Naive B cell (primary cell): ENCODE data around the gene EIF4E2. TPM values are rescaled to one million over a fixed set of nuclear protein-coding genes. Genes with fewer than 3 reads are reported as not detected.

Experiments used
- ATAC-seq, 2 donors: fragments of 150-1000 bp; cut with Tn5 transposase; 2 replicates each; pipeline ENCODE4 v1.10.0; 2021; ENCODE audit warnings: low read depth in 2 of 2, mild to moderate bottlenecking in 2 of 2, moderate library complexity in 2 of 2
- DNase-seq: peaks from one replicate; pipeline ENCODE4 v3.0.0; 2022
- H3K27ac Mint-ChIP-seq, 6 donors: one replicate each; pipeline ENCODE4 v1.8.0; 2020 to 2022; ENCODE audit warnings: mild to moderate bottlenecking in 6 of 6, mixed read lengths in 6 of 6, moderate library complexity in 5 of 6, inconsistent platforms in 2 of 6
- H3K27me3 Mint-ChIP-seq, 3 donors: one replicate each; pipeline ENCODE4 v1.8.0; 2021 to 2022; ENCODE audit warnings: mixed read lengths in 3 of 3, mild to moderate bottlenecking in 1 of 3
- H3K36me3 Mint-ChIP-seq, 2 donors: one replicate each; pipeline ENCODE4 v1.8.0; 2020 to 2022; ENCODE audit warnings: mixed read lengths in 2 of 2, inconsistent platforms in 1 of 2, mild to moderate bottlenecking in 1 of 2
- H3K4me1 Mint-ChIP-seq, 3 donors: one replicate each; pipeline ENCODE4 v1.8.0; 2020 to 2022; ENCODE audit warnings: mixed read lengths in 3 of 3, inconsistent platforms in 1 of 3, mild to moderate bottlenecking in 1 of 3, moderate library complexity in 1 of 3
- H3K4me3 Mint-ChIP-seq, 8 donors: one replicate each; pipeline ENCODE4 v1.8.0; 2020 to 2022; ENCODE audit warnings: mild to moderate bottlenecking in 8 of 8, mixed read lengths in 8 of 8, moderate library complexity in 8 of 8, inconsistent platforms in 2 of 8
- H3K9me3 Mint-ChIP-seq, 7 donors: one replicate each; pipeline ENCODE4 v1.8.0; 2020 to 2022; ENCODE audit warnings: mixed read lengths in 7 of 7, mild to moderate bottlenecking in 5 of 7, inconsistent platforms in 2 of 7, moderate library complexity in 1 of 7
- polyA plus RNA-seq, 6 donors: library from polyadenylated mRNA; unstranded; fragments of 300-500 nt; fragmentation: Illumina TruSeq; gene quantifications; one replicate each; pipeline ENCODE4 v1.2.3, GENCODE V29; 2021; ENCODE audit warnings: low read depth in 6 of 6

EIF4E2 gene
- polyA plus RNA-seq, 6 donors from 2014 or later: 51.0 to 69.0 (median 63.1) TPM

- DNase-seq: no peak
- Mint-ChIP-seq H3K27ac (no peak overlapping the region), H3K9me3 (peaks cover 0 to 6% (median 2%) of the 10 kb centered on the region in 7 donors), H3K27me3 (peaks cover 27 to 56% (median 55%) of the 10 kb centered on the region in 3 donors), H3K36me3 (no peaks in the 10 kb centered on the region), H3K4me3 (no peak overlapping the region), H3K4me1 (peaks cover 0 to 7% (median 0%) of the 10 kb centered on the region in 3 donors)
- ATAC-seq: no peak
Measured at GRCh38 chr2:232512602-232513001, 37.9 kb upstream of the EIF4E2 start.

- no peak for DNase-seq
- Mint-ChIP-seq H3K9me3 (peaks cover 0 to 6% (median 2%) of the 10 kb centered on the region in 7 donors), H3K4me3 (no peak overlapping the region), H3K27ac (no peak overlapping the region), H3K36me3 (no peaks in the 10 kb centered on the region), H3K4me1 (peaks cover 0 to 7% (median 0%) of the 10 kb centered on the region in 3 donors), H3K27me3 (peaks cover 33 to 61% (median 60%) of the 10 kb centered on the region in 3 donors)
- ATAC-seq: no peak
Measured at GRCh38 chr2:232513353-232513752, 37.1 kb upstream of the EIF4E2 start.

GRCh38 chr2:232515639-232516038 is 34.9 kb upstream of the EIF4E2 start:
- H3K36me3 Mint-ChIP-seq: no peaks in the 10 kb centered on the region
- H3K27me3 Mint-ChIP-seq: peaks cover 27 to 69% (median 68%) of the 10 kb centered on the region in 3 donors
- peaks cover 0 to 3% (median 0%) of the 10 kb centered on the region in 3 donors for H3K4me1 Mint-ChIP-seq
- DNase-seq (no peak), ATAC-seq (no peak)
- H3K27ac Mint-ChIP-seq: no peak overlapping the region
- H3K9me3 Mint-ChIP-seq: no peaks in the 10 kb centered on the region
- no peak overlapping the region for H3K4me3 Mint-ChIP-seq

GRCh38 chr2:232516551-232516950 is 33.9 kb upstream of the EIF4E2 start:
- Mint-ChIP-seq H3K27me3 (peaks cover 27 to 76% (median 68%) of the 10 kb centered on the region in 3 donors), H3K27ac (no peak overlapping the region), H3K36me3 (no peaks in the 10 kb centered on the region), H3K9me3 (no peaks in the 10 kb centered on the region), H3K4me1 (peaks cover 2 to 6% (median 4%) of the 10 kb centered on the region in 3 donors), H3K4me3 (no peak overlapping the region)
- ATAC-seq (no peak), DNase-seq (no peak)

- Mint-ChIP-seq H3K4me1 (peaks cover 7 to 16% (median 16%) of the 10 kb centered on the region in 3 donors), H3K27ac (no peak overlapping the region), H3K36me3 (no peaks in the 10 kb centered on the region), H3K27me3 (peaks cover 27 to 70% (median 61%) of the 10 kb centered on the region in 3 donors), H3K4me3 (no peak overlapping the region), H3K9me3 (no peaks in the 10 kb centered on the region)
- no peak for DNase-seq
- ATAC-seq: no peak
Measured at GRCh38 chr2:232518844-232519243, 31.6 kb upstream of the EIF4E2 start.

DNA sequence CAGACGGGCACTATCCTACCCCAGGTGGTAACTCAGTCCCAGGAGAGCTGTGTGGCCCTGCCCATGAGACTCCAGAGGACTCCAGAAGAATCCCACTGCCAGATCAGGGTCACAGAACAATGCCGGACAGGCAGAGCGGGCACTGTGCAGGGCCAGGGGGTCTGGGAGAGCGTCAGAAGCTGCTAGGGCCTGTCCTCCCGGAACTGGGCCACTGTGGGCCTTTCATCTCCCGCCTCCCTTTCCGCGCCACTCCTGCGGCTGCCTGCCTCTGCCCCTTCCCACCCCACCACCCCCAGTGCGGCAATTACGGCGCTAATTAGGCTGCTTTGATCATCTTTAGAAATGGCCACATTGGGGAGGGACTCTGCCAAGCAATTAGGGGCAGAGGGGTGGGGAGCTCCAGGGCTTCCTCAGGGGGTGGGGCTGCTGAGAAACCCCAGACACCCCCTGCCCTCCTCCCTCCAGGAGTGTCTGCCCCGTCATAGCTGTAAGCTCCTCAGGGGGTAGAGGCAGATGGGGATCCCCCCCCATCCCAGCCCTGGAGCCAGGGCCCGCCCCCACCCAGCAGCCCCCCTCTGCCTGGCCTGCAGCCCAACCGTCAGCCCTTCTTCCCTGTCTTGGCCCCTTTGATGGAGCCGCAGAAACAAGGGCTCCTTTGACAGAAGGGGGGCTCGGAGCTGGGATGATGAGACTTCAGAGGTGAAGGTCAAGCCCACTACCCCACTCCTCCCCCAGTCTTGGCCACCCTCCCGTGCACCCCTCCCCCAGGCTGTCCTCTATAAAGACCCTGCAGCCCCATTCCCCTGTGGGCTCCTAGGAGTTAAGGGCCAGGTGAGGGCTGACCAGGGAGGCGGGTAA is 30.7 kb upstream of the EIF4E2 start, which contains the start of gene PRSS56:
TSS of gene PRSS56 (plus strand) at position 808 of the 858 bp plus-strand sequence. CDS start 211 bp downstream, outside the sequence.
- Mint-ChIP-seq H3K9me3 (no peaks in the 10 kb centered on the region), H3K4me1 (peaks cover 11 to 22% (median 21%) of the 10 kb centered on the region in 3 donors), H3K36me3 (no peaks in the 10 kb centered on the region), H3K27ac (no peak within 1 kb of the TSS), H3K4me3 (peak within 1 kb of the TSS in 3 of 8 donors; percentile 41 to 89 (median 81)), H3K27me3 (peaks cover 27 to 68% (median 63%) of the 10 kb centered on the region in 3 donors)
- ATAC-seq (no peak), DNase-seq (no peak)

GRCh38 chr2:232520489-232520888 is 30.0 kb upstream of the EIF4E2 start:
- H3K4me3 Mint-ChIP-seq: peak overlapping the region in 3 of 8 donors; percentile 41 to 81 (median 41)
- ATAC-seq (no peak), DNase-seq (no peak)
- no peak overlapping the region for H3K27ac Mint-ChIP-seq
- H3K9me3 Mint-ChIP-seq: no peaks in the 10 kb centered on the region
- H3K27me3 Mint-ChIP-seq: peaks cover 26 to 65% (median 62%) of the 10 kb centered on the region in 3 donors
- no peaks in the 10 kb centered on the region for H3K36me3 Mint-ChIP-seq
- peaks cover 11 to 22% (median 21%) of the 10 kb centered on the region in 3 donors for H3K4me1 Mint-ChIP-seq

GRCh38 chr2:232521098-232521497 is 29.4 kb upstream of the EIF4E2 start:
- Mint-ChIP-seq H3K27me3 (peaks cover 22 to 67% (median 62%) of the 10 kb centered on the region in 3 donors), H3K4me3 (peak overlapping the region in 5 of 8 donors; percentile 43 to 89 (median 79)), H3K27ac (no peak overlapping the region), H3K9me3 (no peaks in the 10 kb centered on the region), H3K36me3 (no peaks in the 10 kb centered on the region), H3K4me1 (peaks cover 11 to 22% (median 21%) of the 10 kb centered on the region in 3 donors)
- no peak for ATAC-seq
- DNase-seq: no peak

DNA sequence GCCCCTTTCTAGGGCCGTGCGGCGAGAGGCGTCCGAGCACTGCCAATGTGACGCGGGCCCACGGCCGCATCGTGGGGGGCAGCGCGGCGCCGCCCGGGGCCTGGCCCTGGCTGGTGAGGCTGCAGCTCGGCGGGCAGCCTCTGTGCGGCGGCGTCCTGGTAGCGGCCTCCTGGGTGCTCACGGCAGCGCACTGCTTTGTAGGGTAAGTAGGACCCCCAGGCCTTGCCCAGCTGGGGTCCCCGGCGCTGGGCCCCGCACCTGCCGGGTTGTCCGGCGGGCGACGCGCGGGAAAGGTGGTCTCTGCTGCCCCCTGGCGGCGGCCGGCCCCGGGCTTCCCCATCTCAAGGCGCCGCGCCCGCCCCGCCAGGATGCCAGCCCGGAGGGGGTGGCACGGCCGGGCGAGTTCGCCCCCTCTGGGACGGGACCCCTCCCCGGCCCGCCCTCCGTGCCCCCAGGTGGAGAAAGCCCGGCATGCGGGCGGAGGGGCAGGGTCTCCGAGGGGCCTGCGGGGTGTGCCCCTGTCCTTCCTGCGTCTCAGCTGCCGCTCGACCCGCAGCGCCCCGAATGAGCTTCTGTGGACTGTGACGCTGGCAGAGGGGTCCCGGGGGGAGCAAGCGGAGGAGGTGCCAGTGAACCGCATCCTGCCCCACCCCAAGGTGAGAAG is 28.4 kb upstream of the EIF4E2 start:
- H3K36me3 Mint-ChIP-seq: no peaks in the 10 kb centered on the region
- peaks cover 11 to 22% (median 20%) of the 10 kb centered on the region in 3 donors for H3K4me1 Mint-ChIP-seq
- peaks cover 26 to 71% (median 64%) of the 10 kb centered on the region in 3 donors for H3K27me3 Mint-ChIP-seq
- no peak overlapping the region for H3K27ac Mint-ChIP-seq
- no peaks in the 10 kb centered on the region for H3K9me3 Mint-ChIP-seq
- H3K4me3 Mint-ChIP-seq: peak overlapping the region in 4 of 8 donors; percentile 57 to 83 (median 69)
- ATAC-seq (peak; percentile 73 to 75), DNase-seq (peak; percentile 66)

DNA sequence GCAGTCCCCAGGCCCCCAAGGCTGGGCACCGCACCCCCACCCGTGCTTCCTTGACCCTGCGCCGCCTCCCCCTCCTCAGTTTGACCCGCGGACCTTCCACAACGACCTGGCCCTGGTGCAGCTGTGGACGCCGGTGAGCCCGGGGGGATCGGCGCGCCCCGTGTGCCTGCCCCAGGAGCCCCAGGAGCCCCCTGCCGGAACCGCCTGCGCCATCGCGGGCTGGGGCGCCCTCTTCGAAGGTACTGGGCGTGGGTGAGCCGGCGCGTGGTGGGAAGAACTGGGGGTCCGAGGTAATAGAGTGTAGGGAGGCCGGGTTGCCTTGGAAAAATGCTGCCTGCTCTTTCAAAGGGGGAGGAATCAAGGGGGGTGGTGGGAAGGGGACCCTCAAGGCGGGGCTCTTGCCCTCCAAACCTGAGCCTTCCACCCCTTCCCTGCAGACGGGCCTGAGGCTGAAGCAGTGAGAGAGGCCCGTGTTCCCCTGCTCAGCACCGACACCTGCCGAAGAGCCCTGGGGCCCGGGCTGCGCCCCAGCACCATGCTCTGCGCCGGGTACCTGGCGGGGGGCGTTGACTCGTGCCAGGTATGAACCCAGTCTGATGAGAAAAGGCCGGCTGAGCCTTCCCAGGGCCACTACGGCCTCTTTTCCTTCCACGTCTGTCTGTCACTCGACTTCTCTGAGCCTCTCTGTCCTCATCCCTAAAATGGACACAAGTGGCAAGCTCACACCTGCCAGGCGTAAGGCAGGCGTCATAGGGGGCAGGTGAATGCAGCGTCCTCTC is 27.7 kb upstream of the EIF4E2 start:
- peaks cover 11 to 22% (median 18%) of the 10 kb centered on the region in 3 donors for H3K4me1 Mint-ChIP-seq

DNA sequence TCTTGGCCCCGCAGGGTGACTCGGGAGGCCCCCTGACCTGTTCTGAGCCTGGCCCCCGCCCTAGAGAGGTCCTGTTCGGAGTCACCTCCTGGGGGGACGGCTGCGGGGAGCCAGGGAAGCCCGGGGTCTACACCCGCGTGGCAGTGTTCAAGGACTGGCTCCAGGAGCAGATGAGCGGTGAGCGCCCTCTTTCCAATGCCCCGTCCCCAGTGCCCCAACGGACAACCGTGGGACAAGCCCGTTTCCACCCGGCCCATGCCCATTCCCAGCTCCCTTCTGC is 27.1 kb upstream of the EIF4E2 start:
- Mint-ChIP-seq H3K4me1 (peaks cover 13 to 22% (median 18%) of the 10 kb centered on the region in 3 donors), H3K36me3 (no peaks in the 10 kb centered on the region), H3K9me3 (no peaks in the 10 kb centered on the region), H3K27ac (no peak overlapping the region), H3K4me3 (peak overlapping the region in 7 of 8 donors; percentile 36 to 83 (median 54)), H3K27me3 (peaks cover 29 to 74% (median 68%) of the 10 kb centered on the region in 3 donors)
- ATAC-seq: no peak
- no peak for DNase-seq

More for the DNA sequence above, 27.7 kb upstream of the EIF4E2 start:
- Mint-ChIP-seq H3K36me3 (no peaks in the 10 kb centered on the region), H3K27ac (peak overlapping the region in 1 of 6 donors; percentile 56), H3K9me3 (no peaks in the 10 kb centered on the region), H3K4me3 (peak overlapping the region in 7 of 8 donors; percentile 36 to 84 (median 68)), H3K27me3 (peaks cover 28 to 73% (median 67%) of the 10 kb centered on the region in 3 donors)
- DNase-seq (no peak), ATAC-seq (peak; percentile 19 to 20)

- H3K4me3 Mint-ChIP-seq: peak overlapping the region in 7 of 8 donors; percentile 22 to 83 (median 65)
- H3K27me3 Mint-ChIP-seq: peaks cover 28 to 74% (median 68%) of the 10 kb centered on the region in 3 donors
- no peaks in the 10 kb centered on the region for H3K36me3 Mint-ChIP-seq
- no peak overlapping the region for H3K27ac Mint-ChIP-seq
- H3K4me1 Mint-ChIP-seq: peaks cover 17 to 22% (median 21%) of the 10 kb centered on the region in 3 donors
- DNase-seq: no peak
- peak; percentile 30 to 34 for ATAC-seq
- H3K9me3 Mint-ChIP-seq: no peaks in the 10 kb centered on the region
Measured at GRCh38 chr2:232523682-232524597, 26.5 kb upstream of the EIF4E2 start.
